NB4 (cell line): Measurements from ENCODE around the gene GK.

ENCODE experiments used
- MAX ChIP-seq: IDR thresholded peaks from 2 replicates; pipeline ENCODE4 v1.6.1; 2011; ENCODE audit warnings: low read depth, low read length
- TF ChIP-seq, protein P1 (sequence below): IDR thresholded peaks from one replicate; pipeline ENCODE4 v1.5.1; 2012; ENCODE audit warnings: low read depth, low read length

GRCh38 chrX:30653415-30654131 is at the start of gene GK:
- TF ChIP-seq, protein P1, sequence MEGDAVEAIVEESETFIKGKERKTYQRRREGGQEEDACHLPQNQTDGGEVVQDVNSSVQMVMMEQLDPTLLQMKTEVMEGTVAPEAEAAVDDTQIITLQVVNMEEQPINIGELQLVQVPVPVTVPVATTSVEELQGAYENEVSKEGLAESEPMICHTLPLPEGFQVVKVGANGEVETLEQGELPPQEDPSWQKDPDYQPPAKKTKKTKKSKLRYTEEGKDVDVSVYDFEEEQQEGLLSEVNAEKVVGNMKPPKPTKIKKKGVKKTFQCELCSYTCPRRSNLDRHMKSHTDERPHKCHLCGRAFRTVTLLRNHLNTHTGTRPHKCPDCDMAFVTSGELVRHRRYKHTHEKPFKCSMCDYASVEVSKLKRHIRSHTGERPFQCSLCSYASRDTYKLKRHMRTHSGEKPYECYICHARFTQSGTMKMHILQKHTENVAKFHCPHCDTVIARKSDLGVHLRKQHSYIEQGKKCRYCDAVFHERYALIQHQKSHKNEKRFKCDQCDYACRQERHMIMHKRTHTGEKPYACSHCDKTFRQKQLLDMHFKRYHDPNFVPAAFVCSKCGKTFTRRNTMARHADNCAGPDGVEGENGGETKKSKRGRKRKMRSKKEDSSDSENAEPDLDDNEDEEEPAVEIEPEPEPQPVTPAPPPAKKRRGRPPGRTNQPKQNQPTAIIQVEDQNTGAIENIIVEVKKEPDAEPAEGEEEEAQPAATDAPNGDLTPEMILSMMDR: no peak
- TF ChIP-seq MAX: no peak
